DMS53 treated with DMSO at 0.1 percent for 48 hours (cell line): ENCODE data around the gene SH3TC1.

Experiments
- DNase-seq: peaks from one replicate; lab custom pipeline; 2025; ENCODE audit not compliant: unreplicated experiment; lab: John Stamatoyannopoulos, UW

The SH3TC1 gene

DNA sequence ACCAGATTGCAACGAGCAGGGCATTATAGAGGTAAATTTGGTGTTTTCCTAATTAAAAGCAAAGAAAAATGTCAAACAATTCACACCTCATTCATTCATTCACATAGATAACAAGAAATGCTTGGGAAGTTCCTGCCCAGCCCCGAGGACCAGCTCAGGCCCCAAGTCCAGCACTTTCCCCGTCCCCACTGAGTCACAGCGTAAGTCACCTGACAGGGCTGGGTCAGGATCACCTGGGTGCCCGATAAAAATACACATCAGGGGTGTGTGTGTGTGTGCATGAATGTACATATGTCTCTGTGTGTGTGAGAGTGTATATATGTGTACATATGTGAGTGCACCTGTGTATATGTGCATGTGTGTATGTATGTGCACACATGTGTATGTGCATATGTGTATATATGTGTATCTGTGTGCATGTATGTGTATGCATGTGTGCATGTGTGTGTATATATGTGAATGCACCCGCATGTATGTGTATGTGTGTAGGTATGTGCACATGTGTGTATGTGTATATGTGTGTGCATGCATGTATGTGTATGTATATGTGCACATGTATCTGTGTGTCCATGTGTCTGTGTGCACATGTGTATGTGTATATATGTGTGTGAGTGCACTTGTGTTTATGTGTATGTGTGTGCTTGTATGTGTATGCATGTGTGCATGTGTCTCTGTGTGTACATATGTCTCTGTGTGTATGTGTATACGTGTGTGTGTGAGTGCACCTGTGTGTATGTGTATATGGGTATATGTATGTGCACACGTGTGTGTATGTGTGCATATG lies 18.6 kb upstream of the SH3TC1 start:
- no peak for DNase-seq

DNA sequence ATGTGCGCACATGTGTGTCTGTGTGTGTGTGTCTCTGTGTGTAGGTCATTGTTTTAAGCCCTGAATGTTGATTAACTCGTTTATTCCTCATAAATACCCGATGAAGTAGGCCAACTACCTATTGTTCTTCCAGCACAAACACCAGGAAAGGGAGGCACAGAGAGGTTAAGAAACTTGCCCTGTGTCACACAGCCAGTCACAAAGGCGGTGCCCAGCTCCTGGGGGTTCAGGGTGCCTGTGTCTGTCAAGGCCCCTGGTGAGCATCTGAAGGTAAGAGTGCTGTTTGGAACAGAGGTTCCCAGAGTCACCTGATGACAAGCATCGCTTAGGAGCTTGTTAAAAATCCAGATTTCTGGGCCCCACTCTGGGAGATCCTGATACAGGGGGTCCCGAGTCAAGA lies 18.0 kb upstream of the SH3TC1 start:
- DNase-seq: no peak

GRCh38 chr4:8181844-8182243 lies 17.2 kb upstream of the SH3TC1 start:
- DNase-seq: no peak

- DNase-seq: no peak
Measured at GRCh38 chr4:8182294-8182693, 16.8 kb upstream of the SH3TC1 start.

DNA sequence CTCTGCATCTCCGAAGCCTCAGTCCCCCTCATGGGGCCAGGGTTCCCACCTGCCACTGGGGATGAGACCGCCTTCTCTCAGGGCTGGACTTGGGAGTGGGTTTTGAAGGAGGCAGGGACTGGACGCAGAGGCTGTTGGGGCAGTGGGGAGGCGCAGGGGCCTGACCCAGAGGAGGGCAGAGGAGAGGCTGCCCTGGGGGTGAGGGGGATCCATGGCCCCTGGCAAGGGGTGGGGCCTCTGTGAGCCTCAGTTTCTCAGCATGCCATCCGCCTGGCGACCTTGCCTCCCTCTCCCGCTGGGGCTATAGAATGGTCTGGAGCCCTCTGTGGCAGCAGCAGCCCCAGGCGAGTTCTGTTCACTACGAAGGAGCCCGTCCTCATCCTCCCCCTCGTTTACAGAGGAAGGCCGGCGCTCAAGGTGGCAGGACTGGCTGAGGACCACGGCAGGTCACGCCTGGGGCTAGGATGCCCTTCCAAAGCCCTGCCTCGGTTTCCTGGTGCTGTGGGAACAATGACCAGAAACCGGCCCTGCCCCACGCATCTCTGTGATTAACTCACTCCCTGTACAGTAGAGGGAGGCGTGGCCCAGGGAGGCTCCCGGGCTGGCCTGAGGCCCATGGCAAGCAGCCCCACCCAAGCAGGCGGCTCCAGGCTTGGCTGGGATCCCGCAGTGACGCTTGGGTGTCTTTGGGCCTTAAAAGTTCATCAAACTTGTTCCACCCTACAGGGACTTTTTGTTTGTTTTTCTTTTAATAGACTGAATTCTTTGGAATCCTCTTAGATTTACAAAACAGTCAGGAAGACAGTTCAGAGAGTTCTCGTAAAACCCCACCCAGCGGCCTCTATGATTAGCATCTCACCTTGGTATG lies 16.0 kb upstream of the SH3TC1 start:
- no peak for DNase-seq

DNA sequence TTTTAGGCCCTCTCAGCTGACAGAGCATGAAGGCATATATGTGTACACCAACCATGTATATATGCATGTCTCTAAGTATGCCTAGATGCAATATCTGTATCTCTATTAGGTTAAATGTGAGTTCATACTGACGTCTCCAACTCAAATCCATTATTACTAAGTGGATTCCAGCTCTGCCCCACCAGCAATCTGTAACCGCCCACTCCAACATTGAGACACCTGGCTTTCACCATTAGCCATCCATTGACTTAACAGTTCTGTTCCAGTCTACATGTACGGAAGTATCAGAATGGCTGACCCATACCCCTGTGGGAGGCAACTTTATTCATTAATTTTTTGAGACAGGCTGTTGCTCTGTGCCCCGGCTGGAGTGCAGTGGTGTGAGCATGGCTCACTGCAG lies 15.0 kb upstream of the SH3TC1 start:
- DNase-seq: no peak

DNA sequence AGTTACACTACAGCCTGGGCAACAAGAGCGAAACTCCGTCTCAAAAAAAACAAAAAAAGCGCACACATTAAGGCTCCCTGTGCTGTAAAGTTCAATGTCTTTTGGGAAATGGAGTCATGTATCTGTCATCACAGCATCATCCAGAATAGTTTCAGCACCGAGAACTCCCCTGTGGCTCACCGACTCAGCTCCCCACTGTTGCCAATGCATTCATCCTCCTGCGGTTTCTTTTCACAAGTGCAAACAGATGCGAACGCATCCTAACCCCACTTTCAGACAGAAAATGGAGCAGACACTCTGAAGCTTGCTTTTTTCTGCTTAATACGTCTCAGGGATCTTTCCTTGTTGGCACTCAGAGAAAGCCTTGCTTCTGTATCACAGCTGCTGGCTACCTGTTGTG lies 13.8 kb upstream of the SH3TC1 start:
- no peak for DNase-seq

DNA sequence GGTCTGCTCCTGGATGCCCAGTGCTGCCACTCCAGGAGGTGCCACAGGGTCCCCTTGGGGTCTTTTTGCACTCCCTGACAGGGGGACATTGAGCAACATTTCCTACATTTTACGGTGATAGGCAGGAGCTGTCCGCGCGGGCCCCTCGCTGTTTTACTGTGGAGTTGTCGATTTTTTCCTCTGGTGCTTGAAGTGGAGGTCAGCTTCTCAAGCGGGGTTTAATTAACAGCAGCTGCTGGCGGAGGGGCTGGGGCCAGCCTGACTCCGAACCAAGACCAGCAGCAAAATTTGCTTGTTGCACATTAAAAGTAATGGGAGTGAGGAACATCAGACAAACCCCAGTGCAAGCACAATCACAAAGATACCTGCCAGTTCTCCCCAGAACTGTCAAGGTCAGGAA lies 13.2 kb upstream of the SH3TC1 start:
- DNase-seq: no peak

- DNase-seq: no peak
Measured at GRCh38 chr4:8188085-8188484, 11.0 kb upstream of the SH3TC1 start.

GRCh38 chr4:8188743-8189550 lies 10.1 kb upstream of the SH3TC1 start:
- peak; percentile 91 for DNase-seq

- DNase-seq: no peak
Measured at GRCh38 chr4:8189551-8190466, 9.3 kb upstream of the SH3TC1 start.

- DNase-seq: no peak
Measured at GRCh38 chr4:8191136-8191747, 7.8 kb upstream of the SH3TC1 start.

DNA sequence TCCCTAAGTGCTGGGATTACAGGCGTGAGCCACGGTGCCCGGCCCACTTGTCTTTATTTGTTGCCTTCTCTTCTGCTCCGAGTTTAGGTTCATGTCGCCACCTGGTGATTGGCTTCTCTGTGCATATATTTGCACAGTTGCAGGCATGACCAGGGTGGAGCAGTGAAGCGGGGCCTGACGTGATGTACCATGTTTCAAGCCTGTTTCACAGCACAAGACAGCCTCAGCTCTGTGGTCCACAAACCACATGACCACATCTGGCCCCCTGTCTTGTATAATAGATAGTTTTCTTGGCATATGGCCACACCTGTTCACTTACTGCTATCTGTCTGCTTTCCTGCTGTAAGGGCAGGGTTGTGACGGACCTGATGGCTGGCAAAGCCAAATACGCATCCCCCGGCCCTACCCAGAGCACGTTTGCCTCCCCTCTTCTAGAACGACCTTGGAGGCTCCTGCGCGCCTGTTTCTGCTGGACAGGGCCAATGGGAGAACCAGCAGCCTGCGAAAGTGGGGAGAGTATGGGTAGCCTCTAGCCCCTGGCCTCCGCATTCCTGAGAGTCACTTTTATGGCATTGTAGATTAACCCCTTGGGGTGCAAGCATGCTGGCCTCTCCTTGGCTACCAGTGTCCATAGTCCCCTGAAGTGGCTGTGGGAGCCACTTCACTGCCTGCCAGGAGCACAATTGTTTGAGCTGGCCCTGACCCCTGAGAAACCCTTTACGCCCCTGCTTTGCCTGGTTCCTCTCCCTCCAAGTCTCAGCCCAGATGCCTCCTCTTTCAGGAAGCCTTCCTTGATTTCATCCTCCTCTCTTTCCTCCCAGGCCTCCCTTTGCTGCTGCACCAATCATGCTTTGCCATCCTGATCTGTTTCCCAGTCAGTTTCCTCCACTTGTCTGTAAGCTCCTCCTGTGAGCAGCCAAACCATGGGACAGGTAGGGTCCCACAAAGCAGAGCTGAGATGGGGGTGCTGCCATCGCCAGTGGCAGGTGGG lies 6.0 kb upstream of the SH3TC1 start:
- DNase-seq: peak; percentile 81

DNA sequence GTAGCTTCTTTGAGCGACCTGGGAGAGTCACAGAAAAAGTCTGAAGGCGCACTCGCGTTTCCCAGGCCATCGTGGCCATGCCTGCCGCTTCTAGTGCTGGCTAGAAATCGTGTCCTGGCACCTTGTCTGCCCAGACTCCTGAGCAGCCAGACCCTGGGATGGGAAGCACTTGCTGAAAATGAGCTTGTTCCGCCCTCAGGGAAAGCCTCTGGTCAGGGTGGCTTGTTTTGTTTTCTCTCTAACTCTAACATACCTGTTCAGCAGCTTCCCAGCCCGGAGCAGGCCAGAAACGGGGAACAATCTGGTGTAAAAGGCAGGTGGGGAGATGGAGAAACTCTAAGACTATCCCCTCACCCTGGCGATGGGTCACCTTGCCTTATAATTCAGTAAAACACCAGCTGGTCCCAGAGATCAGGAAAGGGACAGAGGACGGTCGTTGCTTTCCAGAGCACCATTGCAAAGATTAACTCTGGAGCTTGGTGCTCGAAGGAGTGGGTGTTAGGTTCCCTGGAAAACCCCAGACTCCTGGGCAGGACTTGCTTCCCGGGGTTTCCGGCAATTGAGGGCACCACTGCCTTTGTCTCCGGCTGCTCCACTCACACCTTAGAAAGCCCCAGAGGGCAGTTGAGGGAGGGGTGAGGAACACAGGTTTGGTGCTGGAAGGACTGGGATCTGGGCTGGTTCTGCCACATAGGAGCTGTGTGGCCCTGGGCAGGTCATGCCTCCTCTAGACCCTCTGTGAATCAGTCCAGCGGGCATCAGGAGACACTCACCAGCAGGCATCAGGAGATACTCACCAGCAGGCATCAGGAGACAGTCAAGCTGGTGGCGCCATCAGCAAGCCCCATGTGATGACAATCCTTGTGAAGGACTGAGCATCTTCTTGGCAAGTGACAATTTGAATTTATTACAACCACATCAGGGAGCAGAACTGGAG lies 4.5 kb upstream of the SH3TC1 start:
- DNase-seq: no peak

DNA sequence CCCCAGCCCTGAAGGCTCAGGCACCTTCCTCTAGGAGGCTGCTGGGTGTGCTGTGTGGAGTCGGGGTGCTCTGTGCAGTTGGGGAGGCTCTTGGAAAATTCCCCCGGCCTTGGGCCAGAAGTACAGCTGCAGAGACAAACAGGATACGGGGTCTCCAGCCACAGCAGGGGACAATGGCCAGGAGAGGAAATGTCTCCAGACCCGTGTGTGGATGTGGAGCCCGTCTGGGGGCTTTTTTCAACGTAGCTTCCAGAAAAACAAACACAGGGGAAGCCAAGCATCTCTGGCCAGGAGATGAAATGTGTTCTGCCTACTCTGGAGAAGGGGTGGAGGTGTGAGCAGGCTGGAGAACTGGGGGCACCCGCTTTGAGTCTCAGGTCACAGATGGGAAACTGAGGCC lies 3.7 kb upstream of the SH3TC1 start:
- DNase-seq: no peak

- DNase-seq: no peak
Measured at GRCh38 chr4:8195841-8196458, 3.1 kb upstream of the SH3TC1 start.

DNA sequence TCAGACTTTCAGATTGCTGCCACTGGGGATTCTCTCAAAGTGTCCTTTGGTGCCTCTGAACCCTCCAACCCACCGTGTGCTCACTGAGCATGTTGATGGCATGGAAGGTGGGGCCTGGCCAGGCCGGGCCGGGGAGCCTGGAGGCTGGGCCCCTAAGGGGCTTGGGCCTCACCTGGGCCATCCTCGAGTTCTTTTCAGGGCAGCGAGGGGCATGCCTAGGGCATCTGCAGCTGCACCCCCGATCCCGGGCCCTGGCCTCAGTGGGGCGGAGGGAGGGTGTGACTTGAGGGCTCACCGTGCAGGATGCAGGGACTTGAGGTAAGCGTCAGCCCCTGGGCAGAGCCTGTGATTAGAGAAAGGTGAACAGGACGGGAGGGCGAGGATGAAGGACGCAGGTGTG lies 1.6 kb upstream of the SH3TC1 start:
- DNase-seq: no peak
